GM12801 (cell line): ENCODE measurements around the gene ROBO1.

Experiments
- CTCF ChIP-seq: IDR thresholded peaks from one replicate; pipeline ENCODE4 v1.5.1; 2011; ENCODE audit warnings: control low read depth; ENCODE audit not compliant: insufficient read length; ENCODE audit errors: extremely low read depth

Gene ROBO1

GRCh38 chr3:78951342-78951945 is 816.4 kb downstream of the ROBO1 start:
- TF ChIP-seq CTCF: no peak

GRCh38 chr3:78941587-78941986 is 826.2 kb downstream of the ROBO1 start:
- no peak for TF ChIP-seq CTCF

- TF ChIP-seq CTCF: no peak
Observed at GRCh38 chr3:78940626-78941025, 827.2 kb downstream of the ROBO1 start.

- TF ChIP-seq CTCF: no peak
Observed at GRCh38 chr3:78940128-78940527, 827.7 kb downstream of the ROBO1 start.

GRCh38 chr3:78937475-78937874 is 830.3 kb downstream of the ROBO1 start:
- TF ChIP-seq CTCF: no peak

- no peak for TF ChIP-seq CTCF
Observed at GRCh38 chr3:78927759-78928158, 840.0 kb downstream of the ROBO1 start.

GRCh38 chr3:78926523-78926922 is 841.3 kb downstream of the ROBO1 start:
- TF ChIP-seq CTCF: no peak
